GM10248 (cell line): ENCODE measurements around the gene ABCB6.
"Not testable (repeated sequence)": the region's sequence is repeated elsewhere in the genome, so short reads cannot be mapped to it uniquely, and the experiment has no call there.

ENCODE experiments used
- CTCF ChIA-PET: fragments of 300-600 bp; sonication (Branson Sonifier 250); formaldehyde crosslinking; extraction: SDS; loops from one replicate; lab custom pipeline; 2021; ENCODE audit warnings: antibody characterized with exemption; lab: Yijun Ruan, JAX
- POLR2A ChIA-PET: fragments of 350-650 bp; sonication (Branson Sonifier 250); formaldehyde crosslinking; extraction: SDS; loops from one replicate; lab custom pipeline; 2020; ENCODE audit warnings: antibody characterized with exemption; lab: Yijun Ruan, JAX
- DNase-seq: peaks from one replicate; pipeline ENCODE4 v3.0.0; 2012; ENCODE audit errors: extremely low spot score
- TF ChIP-seq, protein P1 (sequence below): IDR thresholded peaks from 2 replicates; pipeline ENCODE4 v1.5.1; 2012; ENCODE audit warnings: mild to moderate bottlenecking, low read depth; ENCODE audit errors: extremely low read depth, missing control alignments, control extremely low read depth

Gene ABCB6

DNA sequence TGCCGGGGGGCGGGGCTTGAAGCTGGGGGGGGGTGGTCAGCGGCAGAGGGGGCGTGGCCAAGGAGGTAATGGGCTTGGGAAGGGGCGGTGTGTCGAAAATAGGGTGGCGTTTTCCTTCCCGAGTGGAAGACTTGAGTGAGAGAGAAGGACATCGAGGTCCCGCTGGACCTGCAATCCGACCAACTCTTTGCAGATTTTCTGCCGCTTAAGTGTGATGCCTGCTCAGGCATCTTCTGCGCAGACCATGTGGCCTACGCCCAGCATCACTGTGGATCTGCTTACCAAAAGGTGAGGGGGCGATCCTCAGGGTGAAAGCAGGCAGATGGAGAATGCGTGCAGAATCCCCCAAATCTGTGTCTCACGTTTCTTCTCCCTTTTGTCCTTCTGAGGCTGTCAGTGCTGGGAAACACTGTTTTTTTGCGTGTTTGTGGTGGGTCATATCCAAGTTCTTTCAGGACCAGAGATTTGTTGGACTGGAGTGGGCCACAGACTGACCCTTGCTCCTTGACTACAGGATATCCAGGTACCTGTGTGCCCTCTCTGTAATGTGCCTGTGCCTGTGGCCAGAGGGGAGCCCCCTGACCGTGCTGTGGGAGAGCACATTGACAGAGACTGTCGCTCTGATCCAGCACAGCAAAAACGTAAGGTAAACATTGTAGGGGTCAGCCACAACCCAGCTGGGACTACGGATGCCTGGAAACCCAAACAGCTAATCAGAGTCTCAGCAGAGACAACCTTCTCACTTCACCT lies 11.4 kb downstream of the ABCB6 start:
- POLR2A ChIA-PET, result interaction anchor here (1.0 to 3.1 kb wide), 3 partner anchors 9 to 47 kb away, joined by 3 to 16 read pairs (median 12); partner anchors contain the start of genes CNPPD1, TUBA4A and TUBA4B
- CTCF ChIA-PET, result interaction anchor here (1.2 to 2.4 kb wide), 6 partner anchors 13 to 149 kb away, joined by 4 to 10 read pairs (median 6); partner anchors contain the start of gene NHEJ1

DNA sequence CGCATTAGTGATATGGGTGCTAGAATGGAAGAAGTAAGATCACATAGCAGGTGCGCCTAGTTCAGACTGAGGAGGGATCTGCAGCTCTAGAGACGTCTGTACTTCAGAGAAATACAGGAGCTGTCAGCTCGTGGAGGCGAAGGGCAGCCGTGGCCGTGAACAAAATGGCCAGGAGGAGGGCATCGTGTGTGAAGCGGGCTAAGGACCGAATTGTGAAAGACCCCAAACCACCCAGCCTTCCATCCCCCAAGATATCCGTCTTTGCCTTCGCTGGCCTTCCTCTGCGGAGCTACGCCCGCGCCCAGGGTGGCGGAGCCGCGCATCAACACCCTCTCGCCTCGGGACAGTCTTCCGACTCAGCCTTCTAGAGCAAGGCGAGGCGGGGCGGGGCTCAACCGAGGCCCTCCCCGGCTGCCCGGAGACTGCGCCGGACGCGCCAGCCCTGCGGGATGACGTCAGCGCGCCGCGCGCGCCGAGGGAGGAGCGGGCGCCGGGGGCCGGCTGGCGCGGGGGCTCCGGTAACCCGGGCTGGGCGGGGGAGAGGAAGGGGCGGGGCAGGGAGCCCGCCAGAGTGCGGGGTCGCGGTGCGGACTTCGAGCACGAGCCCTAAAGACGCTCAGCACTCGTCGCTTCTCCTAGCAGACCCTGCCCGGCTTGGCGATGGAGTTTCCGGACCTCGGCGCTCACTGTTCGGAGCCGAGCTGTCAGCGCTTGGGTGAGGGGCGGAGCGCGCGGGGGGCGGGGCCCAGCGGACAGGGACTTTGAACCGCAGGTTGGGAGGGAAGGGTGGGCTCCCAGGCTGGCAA lies 12.2 kb downstream of the ABCB6 start, which contains the start of gene ZFAND2B:
ZFAND2B (plus strand) TSS at position 455 of the 806 bp plus-strand sequence; CDS start at position 661, 206 bp downstream.
- POLR2A ChIA-PET, result interaction anchor here (1.0 to 3.1 kb wide), 5 partner anchors 10 to 47 kb away, joined by 3 to 16 read pairs (median 4); partner anchors contain the start of genes ANKZF1, ATG9A, CNPPD1 and TUBA4A
- DNase-seq, result peak; percentile 99
- CTCF ChIA-PET, result interaction anchor here (0.7 to 2.4 kb wide), 18 partner anchors 10 to 227 kb away, joined by 3 to 8 read pairs (median 4); partner anchors contain the start of gene NHEJ1
- TF ChIP-seq, protein P1, sequence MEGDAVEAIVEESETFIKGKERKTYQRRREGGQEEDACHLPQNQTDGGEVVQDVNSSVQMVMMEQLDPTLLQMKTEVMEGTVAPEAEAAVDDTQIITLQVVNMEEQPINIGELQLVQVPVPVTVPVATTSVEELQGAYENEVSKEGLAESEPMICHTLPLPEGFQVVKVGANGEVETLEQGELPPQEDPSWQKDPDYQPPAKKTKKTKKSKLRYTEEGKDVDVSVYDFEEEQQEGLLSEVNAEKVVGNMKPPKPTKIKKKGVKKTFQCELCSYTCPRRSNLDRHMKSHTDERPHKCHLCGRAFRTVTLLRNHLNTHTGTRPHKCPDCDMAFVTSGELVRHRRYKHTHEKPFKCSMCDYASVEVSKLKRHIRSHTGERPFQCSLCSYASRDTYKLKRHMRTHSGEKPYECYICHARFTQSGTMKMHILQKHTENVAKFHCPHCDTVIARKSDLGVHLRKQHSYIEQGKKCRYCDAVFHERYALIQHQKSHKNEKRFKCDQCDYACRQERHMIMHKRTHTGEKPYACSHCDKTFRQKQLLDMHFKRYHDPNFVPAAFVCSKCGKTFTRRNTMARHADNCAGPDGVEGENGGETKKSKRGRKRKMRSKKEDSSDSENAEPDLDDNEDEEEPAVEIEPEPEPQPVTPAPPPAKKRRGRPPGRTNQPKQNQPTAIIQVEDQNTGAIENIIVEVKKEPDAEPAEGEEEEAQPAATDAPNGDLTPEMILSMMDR, result no peak

More for the DNA sequence above, 11.4 kb downstream of the ABCB6 start:
- no peak for DNase-seq
- TF ChIP-seq, protein P1, result no peak

DNA sequence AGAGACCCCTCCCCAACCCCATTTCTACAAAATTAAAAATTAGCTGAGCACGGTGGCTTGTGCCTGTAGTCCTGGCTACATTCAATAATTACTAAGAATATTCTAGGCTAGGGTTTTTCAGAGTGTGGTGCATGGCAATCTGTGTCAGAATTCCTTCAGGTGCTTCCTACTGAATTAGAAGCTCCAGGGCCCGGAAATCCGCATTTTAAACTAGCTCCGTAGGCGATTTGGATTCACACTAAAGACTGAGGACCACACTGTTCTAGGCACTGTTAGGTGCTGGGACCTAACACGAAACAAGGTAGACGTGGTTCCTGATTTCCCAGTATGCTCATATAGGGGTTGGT lies 12.8 kb downstream of the ABCB6 start:
- DNase-seq, result no peak
- CTCF ChIA-PET, result interaction anchor here (0.7 to 2.4 kb wide), 18 partner anchors 9 to 226 kb away, joined by 3 to 8 read pairs (median 4); partner anchors contain the start of gene NHEJ1
- TF ChIP-seq, protein P1, result no peak
- POLR2A ChIA-PET, result interaction anchor here (1.0 to 3.1 kb wide), 4 partner anchors 23 to 48 kb away, joined by 3 to 16 read pairs (median 8); partner anchors contain the start of genes ANKZF1, ATG9A, CNPPD1 and TUBA4A

DNA sequence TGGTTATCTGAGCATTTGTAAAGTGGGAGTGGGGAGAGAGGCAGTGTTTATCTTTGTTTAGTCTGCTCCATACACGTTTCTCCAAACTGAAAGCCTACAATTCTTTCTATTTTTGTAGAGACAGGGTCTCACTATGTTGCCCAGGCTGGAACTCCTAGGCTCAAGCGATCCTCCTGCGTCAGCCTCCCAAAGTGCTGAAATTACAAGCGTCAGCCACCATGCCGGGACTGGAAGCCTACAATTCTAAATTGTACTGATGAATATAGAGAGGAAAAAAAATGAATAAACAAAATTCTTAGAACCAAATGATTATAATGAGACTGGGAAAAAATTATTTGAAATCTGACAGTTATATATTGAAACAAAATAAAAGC lies 13.6 kb downstream of the ABCB6 start:
- ChIA-PET POLR2A (no interaction called here), CTCF (interaction anchor here (1.4 to 2.4 kb wide), 2 partner anchors 23 to 90 kb away, joined by 6 to 8 read pairs; no protein-coding TSS in a partner anchor)
- TF ChIP-seq, protein P1, result no peak
- DNase-seq, result no peak

DNA sequence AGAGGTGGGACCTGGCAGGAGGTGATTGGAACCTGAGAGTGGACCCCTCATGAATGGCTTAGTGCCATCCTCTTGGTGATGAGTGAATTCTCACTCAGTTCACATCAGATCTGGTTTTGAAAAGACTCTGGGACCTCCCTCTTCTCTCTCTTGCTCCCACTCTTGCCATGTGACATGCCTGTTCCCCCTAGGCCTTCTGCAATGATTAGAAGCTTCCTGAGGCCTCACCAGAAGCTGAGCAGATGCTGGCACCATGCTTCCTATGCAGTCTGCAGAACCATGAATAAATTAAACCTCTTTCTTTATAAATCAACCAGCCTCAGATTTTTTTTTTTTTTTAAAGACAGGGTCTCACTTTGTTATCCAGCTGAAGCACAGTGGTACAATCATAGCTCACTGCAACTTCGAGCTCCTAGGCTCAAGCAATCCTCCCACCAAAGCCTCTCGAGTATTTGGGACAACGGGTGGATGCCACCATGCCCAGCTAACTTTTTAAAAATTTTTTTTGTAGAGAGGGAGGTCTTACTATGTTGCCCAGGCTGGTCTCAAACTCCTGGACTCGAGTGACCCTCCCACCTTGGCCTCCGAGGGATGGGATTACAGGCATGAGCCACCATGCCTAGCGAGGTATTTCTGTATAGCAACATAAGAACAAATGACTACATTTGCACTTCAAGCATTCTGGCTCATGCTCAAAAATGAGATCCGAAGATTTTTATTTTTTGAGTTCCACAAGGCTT lies 14.2 kb downstream of the ABCB6 start:
- ChIA-PET CTCF (interaction anchor here (1.2 to 2.2 kb wide), 5 partner anchors 15 to 90 kb away, joined by 3 to 8 read pairs (median 3); partner anchors contain the start of genes ANKZF1 and ATG9A), POLR2A (no interaction called here)
- TF ChIP-seq, protein P1, result no peak
- no peak for DNase-seq

DNA sequence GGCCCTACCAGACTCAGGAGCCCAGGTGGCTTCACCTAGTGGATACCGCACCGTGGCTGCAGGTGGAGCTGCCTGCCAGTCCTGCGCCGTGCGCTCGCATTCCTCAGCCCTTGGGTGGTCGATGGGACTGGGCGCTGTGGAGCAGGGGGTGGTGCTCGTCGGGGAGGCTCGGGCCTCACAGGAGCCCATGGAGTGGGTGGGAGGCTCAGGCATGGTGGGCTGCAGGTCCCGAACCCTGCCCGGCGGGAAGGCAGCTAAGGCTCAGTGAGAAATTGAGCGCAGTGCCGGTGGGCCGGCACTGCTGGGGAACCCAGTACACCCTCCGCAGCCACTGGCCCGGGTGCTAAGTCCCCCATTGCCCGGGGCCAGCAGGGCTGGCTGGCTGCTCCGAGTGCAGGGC lies 17.4 kb downstream of the ABCB6 start:
- POLR2A ChIA-PET, DNase-seq: not testable (repeated sequence)
- CTCF ChIA-PET, result interaction anchor here (0.7 to 1.9 kb wide), 2 partner anchors 10 to 93 kb away, joined by 3 to 7 read pairs; no protein-coding TSS in a partner anchor

DNA sequence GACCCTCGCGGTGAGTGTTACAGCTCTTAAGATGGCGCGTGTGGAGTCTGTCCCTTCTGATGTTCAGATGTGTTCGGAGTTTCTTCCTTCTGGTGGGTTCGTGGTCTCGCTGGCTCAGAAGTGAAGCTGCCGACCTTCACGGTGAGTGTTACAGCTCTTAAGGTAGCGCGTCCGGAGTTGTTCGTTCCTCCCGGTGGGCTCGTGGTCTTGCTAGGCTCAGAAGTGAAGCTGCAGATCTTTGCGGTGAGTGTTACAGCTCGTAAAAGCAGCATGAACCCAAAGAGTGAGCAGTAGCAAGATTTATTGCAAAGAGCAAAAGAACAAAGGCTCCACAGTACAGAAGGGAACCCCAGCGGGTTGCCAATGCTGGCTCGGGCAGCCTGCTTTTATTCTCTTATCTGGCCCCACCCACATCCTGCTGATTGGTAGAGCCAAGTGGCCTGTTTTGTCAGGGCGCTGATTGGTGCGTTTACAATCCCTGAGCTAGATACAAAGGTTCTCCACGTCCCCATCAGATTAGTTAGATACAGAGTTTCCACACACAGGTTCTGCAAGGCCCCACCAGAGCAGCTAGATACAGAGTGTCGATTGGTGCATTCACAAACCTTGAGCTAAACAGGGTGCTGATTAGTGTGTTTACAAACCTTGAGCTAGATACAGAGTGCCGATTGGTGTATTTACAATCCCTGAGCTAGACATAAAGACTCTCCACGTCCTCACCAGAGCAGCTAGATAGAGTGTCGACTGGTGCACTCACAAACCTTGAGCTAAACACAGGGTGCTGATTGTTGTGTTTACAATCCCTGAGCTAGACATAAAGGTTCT lies 18.0 kb downstream of the ABCB6 start:
- POLR2A ChIA-PET, result interaction anchor here (0.6 kb wide), 1 partner anchor 12 kb away, joined by 3 read pairs; no protein-coding TSS in a partner anchor
- CTCF ChIA-PET, result interaction anchor here (0.7 to 2.0 kb wide), 5 partner anchors 10 to 94 kb away, joined by 3 to 7 read pairs (median 3); no protein-coding TSS in a partner anchor
- DNase-seq, result not testable (repeated sequence)
